A549 (cell line): ENCODE measurements around the gene PHYHIPL. TPM values are rescaled to one million over a fixed set of nuclear protein-coding genes. Genes with fewer than 3 reads are reported as not detected.
"Not testable (repeated sequence)": the region's sequence is repeated elsewhere in the genome, so short reads cannot be mapped to it uniquely, and the experiment has no call there.

Experiments used
- ATAC-seq, 2 experiments: fragments of 200-7000 bp in 1 of 2; fragments of >200 bp in 1 of 2; cut with Nextera tagmentation in 1 of 2; cut with Tn5 transposase in 1 of 2; 3 replicates each; pipeline versions ENCODE4 v1.8.0 to v1.9.1; 2018 to 2020; ENCODE audit warnings: mild to moderate bottlenecking in 1 of 2, moderate library complexity in 1 of 2
- CTCF ChIA-PET: fragments of 300-600 bp; sonication (Branson Sonifier 250); formaldehyde crosslinking; extraction: SDS; loops from one replicate; lab custom pipeline; 2021; ENCODE audit warnings: antibody characterized with exemption, inconsistent platforms; lab: Yijun Ruan, JAX
- POLR2A ChIA-PET: fragments of 350-600 bp; formaldehyde crosslinking; extraction: SDS; loops from one replicate; lab custom pipeline; 2021; ENCODE audit warnings: antibody characterized with exemption, inconsistent platforms; lab: Yijun Ruan, JAX
- DNase-seq, 2 experiments: peaks; one replicate each; pipeline versions ENCODE4 v3.0.0 to v3.0.0-alpha.2; 2011 to 2016; ENCODE audit warnings: low read depth in 1 of 2, low spot score in 1 of 2
- FAIRE-seq: peaks from 2 replicates; lab custom pipeline; 2011; peaks lifted over from hg19 to GRCh38; lab: Jason Lieb, UNC
- H3K27ac ChIP-seq, 2 experiments: fragments of >200 bp; sonication (Bioruptor Twin); formaldehyde crosslinking; 3 replicates each; pipeline ENCODE4 v1.5.1; 2016 to 2017
- H3K4me1 ChIP-seq: fragments of >200 bp; sonication (Bioruptor Twin); formaldehyde crosslinking; 3 replicates; pipeline ENCODE4 v1.6.1; 2016
- H3K4me2 ChIP-seq: fragments of >200 bp; sonication (Bioruptor Twin); formaldehyde crosslinking; 3 replicates; pipeline ENCODE4 v1.6.1; 2016
- H3K4me3 ChIP-seq: fragments of >200 bp; sonication (Bioruptor Twin); formaldehyde crosslinking; 3 replicates; pipeline ENCODE4 v1.5.1; 2016
- H3K9me3 ChIP-seq: fragments of >200 bp; sonication (Bioruptor Twin); formaldehyde crosslinking; 3 replicates; pipeline ENCODE4 v1.6.1; 2016
- BHLHE40 ChIP-seq: IDR thresholded peaks from 2 replicates; pipeline ENCODE4 v1.6.1; 2012; ENCODE audit warnings: low read depth, low read length, inconsistent platforms
- CBX8 ChIP-seq: fragments of 200-600 bp; sonication (generic); IDR thresholded peaks from 2 replicates; pipeline ENCODE4 v1.6.1; 2016
- EP300 ChIP-seq, 2 experiments: fragments of >200 bp; sonication (Bioruptor Twin); formaldehyde crosslinking; IDR thresholded peaks; 2 replicates in 1 of 2; 3 replicates in 1 of 2; pipeline ENCODE4 v1.6.1; 2016 to 2017
- FOSB ChIP-seq: fragments of 250-450 bp; sonication (Bioruptor Pico); IDR thresholded peaks from 2 replicates; pipeline ENCODE4 v1.5.0; 2020; ENCODE audit warnings: mild to moderate bottlenecking, moderate library complexity
- FOSL2 ChIP-seq, 2 experiments: fragments of 450-650 bp in 1 of 2; fragments of >200 bp in 1 of 2; sonication (Bioruptor Twin) in 1 of 2; formaldehyde crosslinking; IDR thresholded peaks; 2 replicates each; pipeline versions ENCODE4 v1.5.0 to v1.6.1; 2016 to 2020; ENCODE audit warnings: mild to moderate bottlenecking in 1 of 2, moderate library complexity in 1 of 2
- HES2 ChIP-seq: fragments of >200 bp; sonication (Bioruptor Twin); formaldehyde crosslinking; IDR thresholded peaks from 2 replicates; pipeline ENCODE4 v1.6.1; 2016
- HEYL ChIP-seq: fragments of 250-450 bp; sonication (Bioruptor Pico); IDR thresholded peaks from 2 replicates; pipeline ENCODE4 v1.8.0; 2021; ENCODE audit warnings: mild to moderate bottlenecking, moderate library complexity
- JUNB ChIP-seq: fragments of >200 bp; sonication (Bioruptor Twin); formaldehyde crosslinking; IDR thresholded peaks from 2 replicates; pipeline ENCODE4 v1.6.1; 2016
- KDM1A ChIP-seq: fragments of 200-600 bp; sonication (generic); IDR thresholded peaks from 2 replicates; pipeline ENCODE4 v1.6.1; 2016; ENCODE audit warnings: low read depth, mild to moderate bottlenecking
- MAZ ChIP-seq: fragments of 150-350 bp; IDR thresholded peaks from 2 replicates; pipeline ENCODE4 v1.6.1; 2014; ENCODE audit warnings: antibody characterized with exemption, low read depth, low read length, borderline replicate concordance
- MYC ChIP-seq: IDR thresholded peaks from 2 replicates; pipeline ENCODE4 v1.6.1; 2012; ENCODE audit warnings: mild to moderate bottlenecking, inconsistent platforms, low read length, improper control_type of control experiment, borderline replicate concordance
- NPAS2 ChIP-seq: fragments of 250-450 bp; sonication (Bioruptor Pico); IDR thresholded peaks from 2 replicates; pipeline ENCODE4 v1.8.0; 2022; ENCODE audit warnings: mild to moderate bottlenecking, moderate library complexity, borderline replicate concordance
- RAD21 ChIP-seq, 2 experiments: fragments of >200 bp in 1 of 2; sonication (Bioruptor Twin) in 1 of 2; formaldehyde crosslinking in 1 of 2; IDR thresholded peaks in 1 of 2; conservative IDR thresholded peaks in 1 of 2; 2 replicates in 1 of 2; 3 replicates in 1 of 2; pipeline ENCODE4 v1.6.1; 2012 to 2018; ENCODE audit warnings: inconsistent platforms in 1 of 2
- REST ChIP-seq: fragments of 200-600 bp; sonication (generic); IDR thresholded peaks from 2 replicates; pipeline ENCODE4 v1.6.1; 2016; ENCODE audit warnings: antibody characterized with exemption, mild to moderate bottlenecking, moderate library complexity
- SMC3 ChIP-seq: fragments of >200 bp; sonication (Bioruptor Twin); formaldehyde crosslinking; IDR thresholded peaks from 3 replicates; pipeline ENCODE4 v1.6.1; 2018; ENCODE audit warnings: inconsistent platforms
- TFCP2L1 ChIP-seq: fragments of 250-450 bp; sonication (Bioruptor Pico); IDR thresholded peaks from 2 replicates; pipeline ENCODE4 v1.5.0; 2021; ENCODE audit warnings: mild to moderate bottlenecking
- WGBS: methylation state at CpG from one replicate; pipeline ENCODE4 v1.1.6; 2017; ENCODE audit errors: missing lambda C conversion rate; 5-methylcytosine and 5-hydroxymethylcytosine counted together
- polyA plus RNA-seq, 4 experiments: library from polyadenylated mRNA; depleted of rRNA in 3 of 4; stranded (reverse); fragments of >200 nt; fragmentation: RNase III in 1 of 4; extraction: RNeasy Plus Mini Kit Qiagen cat#74134 plus additional on column Dnase treatment in 1 of 4; gene quantifications; 2 replicates in 3 of 4; 3 replicates in 1 of 4; pipeline ENCODE4 v1.2.3, GENCODE V29; 2011 to 2017
- TF ChIP-seq, protein P1 (sequence below): fragments of >200 bp; sonication (Bioruptor Twin); formaldehyde crosslinking; IDR thresholded peaks from 3 replicates; pipeline ENCODE4 v1.5.1; 2016

PHYHIPL gene
- polyA plus RNA-seq, 2 of the 4 experiments (the other 2 are of a cell fraction), result 0.88 to 0.97 TPM

DNA sequence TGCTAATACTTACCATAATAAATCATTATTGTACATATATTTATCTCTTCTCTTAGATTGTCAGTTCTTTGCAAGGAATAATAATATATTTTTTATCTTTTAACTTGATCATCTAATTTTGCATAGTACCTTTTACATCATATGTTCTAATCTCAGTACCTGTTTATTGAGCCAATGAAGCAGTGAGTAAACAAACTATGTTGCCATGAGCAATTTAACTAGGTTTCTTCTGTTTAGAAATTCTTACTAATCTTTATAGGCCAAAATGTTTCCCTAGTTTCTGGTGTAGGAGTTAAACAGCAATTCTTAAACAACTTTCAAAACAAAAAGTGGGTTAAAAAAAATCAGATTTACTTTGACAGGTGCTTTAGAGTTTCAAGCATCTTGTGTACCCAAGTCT lies 61.3 kb downstream of the PHYHIPL start:
- H3K4me1 ChIP-seq, result no peaks in the 10 kb centered on the region
- ATAC-seq (no peak), DNase-seq (no peak), FAIRE-seq (no peak)
- ChIA-PET POLR2A (no interaction called here), CTCF (interaction anchor here (0.7 to 3.5 kb wide), 3 partner anchors 286 to 388 kb away, joined by 4 to 11 read pairs (median 4); no protein-coding TSS in a partner anchor)
- no peak overlapping the region for H3K4me3 ChIP-seq
- H3K9me3 ChIP-seq, result no peaks in the 10 kb centered on the region
- no peak overlapping the region for H3K27ac ChIP-seq
- TF ChIP-seq HES2, result no peak
- TF ChIP-seq MAZ, result no peak
- no peak for TF ChIP-seq FOSB (CRISPR knock-in tag)
- no peak for TF ChIP-seq EP300 (IDR thresholded peaks at IDR 0.05)
- TF ChIP-seq, protein P1, sequence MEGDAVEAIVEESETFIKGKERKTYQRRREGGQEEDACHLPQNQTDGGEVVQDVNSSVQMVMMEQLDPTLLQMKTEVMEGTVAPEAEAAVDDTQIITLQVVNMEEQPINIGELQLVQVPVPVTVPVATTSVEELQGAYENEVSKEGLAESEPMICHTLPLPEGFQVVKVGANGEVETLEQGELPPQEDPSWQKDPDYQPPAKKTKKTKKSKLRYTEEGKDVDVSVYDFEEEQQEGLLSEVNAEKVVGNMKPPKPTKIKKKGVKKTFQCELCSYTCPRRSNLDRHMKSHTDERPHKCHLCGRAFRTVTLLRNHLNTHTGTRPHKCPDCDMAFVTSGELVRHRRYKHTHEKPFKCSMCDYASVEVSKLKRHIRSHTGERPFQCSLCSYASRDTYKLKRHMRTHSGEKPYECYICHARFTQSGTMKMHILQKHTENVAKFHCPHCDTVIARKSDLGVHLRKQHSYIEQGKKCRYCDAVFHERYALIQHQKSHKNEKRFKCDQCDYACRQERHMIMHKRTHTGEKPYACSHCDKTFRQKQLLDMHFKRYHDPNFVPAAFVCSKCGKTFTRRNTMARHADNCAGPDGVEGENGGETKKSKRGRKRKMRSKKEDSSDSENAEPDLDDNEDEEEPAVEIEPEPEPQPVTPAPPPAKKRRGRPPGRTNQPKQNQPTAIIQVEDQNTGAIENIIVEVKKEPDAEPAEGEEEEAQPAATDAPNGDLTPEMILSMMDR, result no peak
- TF ChIP-seq CBX8, result no peak
- TF ChIP-seq REST, result no peak
- TF ChIP-seq MYC, result no peak
- no peak for TF ChIP-seq FOSL2 (IDR thresholded peaks at IDR 0.05)
- no peak for TF ChIP-seq FOSL2 (CRISPR knock-in tag; IDR thresholded peaks at IDR 0.05)
- TF ChIP-seq JUNB, result no peak
- TF ChIP-seq HEYL (CRISPR knock-in tag), result no peak
- TF ChIP-seq KDM1A, result no peak
- no peak for TF ChIP-seq NPAS2 (CRISPR knock-in tag)
- H3K4me2 ChIP-seq, result no peak overlapping the region

DNA sequence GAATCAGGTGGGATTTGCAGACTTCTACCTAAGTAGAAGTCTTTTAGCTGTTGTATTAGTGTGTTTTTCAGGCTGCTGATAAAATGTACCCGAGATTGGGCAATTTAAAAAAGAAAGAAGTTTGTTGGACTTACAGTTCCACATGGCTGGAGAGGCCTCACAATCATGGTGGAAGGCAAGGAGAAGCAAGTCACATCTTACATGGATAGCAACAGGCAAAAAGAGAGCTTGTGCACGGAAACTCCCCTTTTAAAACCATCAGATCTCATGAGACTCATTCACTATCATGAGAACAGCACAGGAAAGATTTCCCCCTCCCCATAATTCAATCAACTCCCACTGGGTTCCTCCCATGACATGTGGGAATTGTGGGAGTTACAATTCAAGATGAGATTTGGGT lies 62.7 kb downstream of the PHYHIPL start:
- H3K4me2 ChIP-seq, POLR2A ChIA-PET, H3K4me3 ChIP-seq, FAIRE-seq, H3K4me1 ChIP-seq, DNase-seq, ATAC-seq, H3K9me3 ChIP-seq, H3K27ac ChIP-seq: not testable (repeated sequence)
- WGBS, result 32% methylated on average over 2 of the region's 2 CpGs
- CTCF ChIA-PET, result interaction anchor here (1.4 to 2.6 kb wide), 2 partner anchors 341 to 384 kb away, joined by 4 to 12 read pairs; no protein-coding TSS in a partner anchor

DNA sequence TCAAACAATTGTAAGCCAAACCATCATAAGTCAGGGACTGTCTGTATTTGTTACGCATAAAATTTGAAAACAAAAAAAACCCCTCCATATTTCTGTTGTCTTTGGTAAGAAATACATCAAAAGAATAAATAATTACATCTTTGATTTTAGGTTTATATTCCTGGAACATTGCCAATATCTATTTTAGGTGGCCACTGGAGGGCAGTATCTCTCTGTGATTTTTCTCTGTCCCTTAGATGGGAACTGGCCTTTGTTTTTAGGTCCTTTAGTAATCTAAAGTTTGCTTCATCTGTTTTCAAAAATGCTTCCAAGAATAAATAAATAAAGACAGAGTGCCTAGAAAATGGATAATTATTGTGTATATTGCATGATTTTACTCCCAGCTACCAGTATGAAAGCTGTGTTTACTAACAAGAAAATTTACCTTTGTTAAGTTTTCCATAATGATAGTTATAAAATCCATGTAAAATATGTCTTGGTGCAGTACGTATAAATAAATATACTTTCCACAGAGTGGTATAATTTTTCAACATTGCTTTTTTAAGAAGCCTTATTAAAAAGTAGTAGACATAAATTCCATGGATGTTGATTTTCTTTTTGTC lies 64.2 kb downstream of the PHYHIPL start:
- H3K9me3 ChIP-seq, result no peaks in the 10 kb centered on the region
- CTCF ChIA-PET, result interaction anchor here (0.9 to 2.6 kb wide), 3 partner anchors 288 to 382 kb away, joined by 3 to 12 read pairs (median 4); no protein-coding TSS in a partner anchor
- no peak for ATAC-seq
- DNase-seq, result peak in 1 of 2 experiments; percentile 44
- TF ChIP-seq BHLHE40 (no peak), RAD21 (conservative IDR thresholded peaks at IDR 0.05 in 1 of 2, IDR thresholded peaks at IDR 0.05 in 1 of 2) (peak; percentile 72 to 76), SMC3 (peak; percentile 80), TFCP2L1 (CRISPR knock-in tag) (no peak), MYC (no peak)
- TF ChIP-seq, protein P1, result peak; percentile 83
- H3K4me3 ChIP-seq, result no peak overlapping the region
- no peak overlapping the region for H3K27ac ChIP-seq
- no peaks in the 10 kb centered on the region for H3K4me1 ChIP-seq
- POLR2A ChIA-PET, result no interaction called here
- FAIRE-seq, result no peak
- WGBS, result 7% methylated on average over 2 of the region's 2 CpGs
- no peak overlapping the region for H3K4me2 ChIP-seq
